ENCODE data around the gene HNF1B.

Gene HNF1B

DNA sequence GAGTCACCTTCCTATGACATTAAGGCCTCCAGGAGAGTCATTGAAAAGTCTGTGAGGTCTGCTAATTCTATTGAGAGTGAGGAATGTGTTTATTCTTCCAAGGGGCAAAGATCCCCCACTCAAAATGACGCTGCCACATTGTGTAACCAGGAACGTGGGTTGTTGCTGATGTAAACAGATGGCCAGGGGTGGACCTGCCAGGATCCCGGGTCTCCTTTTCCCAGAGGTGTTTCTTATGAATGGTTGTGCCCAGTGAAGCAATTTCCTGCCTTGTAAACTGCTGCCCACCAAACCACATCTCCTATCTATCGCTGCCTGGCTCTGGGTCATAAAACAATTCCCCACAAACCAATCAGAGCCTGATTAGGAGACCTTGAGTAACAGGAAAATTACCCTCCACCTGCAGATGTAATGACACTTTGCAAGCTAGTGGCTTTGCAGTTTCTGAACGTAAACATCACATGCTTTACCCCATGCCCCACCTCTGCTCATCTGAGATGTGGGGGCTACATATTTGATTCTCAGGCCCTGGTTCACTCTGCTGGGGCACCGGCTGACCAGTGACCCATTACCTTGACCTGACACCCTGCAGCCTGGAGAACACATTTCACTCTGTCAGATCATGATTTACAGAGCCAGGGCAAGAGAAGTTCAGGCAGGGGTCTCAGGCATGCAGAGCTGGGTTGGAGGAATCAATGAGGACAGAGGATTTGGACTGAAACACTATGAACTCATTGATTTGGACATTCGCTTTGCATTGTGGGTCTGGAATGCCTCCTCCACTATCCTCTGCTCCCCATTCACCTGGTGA is 68.5 kb downstream of the HNF1B start:
- TF ChIP-seq, protein P1, sequence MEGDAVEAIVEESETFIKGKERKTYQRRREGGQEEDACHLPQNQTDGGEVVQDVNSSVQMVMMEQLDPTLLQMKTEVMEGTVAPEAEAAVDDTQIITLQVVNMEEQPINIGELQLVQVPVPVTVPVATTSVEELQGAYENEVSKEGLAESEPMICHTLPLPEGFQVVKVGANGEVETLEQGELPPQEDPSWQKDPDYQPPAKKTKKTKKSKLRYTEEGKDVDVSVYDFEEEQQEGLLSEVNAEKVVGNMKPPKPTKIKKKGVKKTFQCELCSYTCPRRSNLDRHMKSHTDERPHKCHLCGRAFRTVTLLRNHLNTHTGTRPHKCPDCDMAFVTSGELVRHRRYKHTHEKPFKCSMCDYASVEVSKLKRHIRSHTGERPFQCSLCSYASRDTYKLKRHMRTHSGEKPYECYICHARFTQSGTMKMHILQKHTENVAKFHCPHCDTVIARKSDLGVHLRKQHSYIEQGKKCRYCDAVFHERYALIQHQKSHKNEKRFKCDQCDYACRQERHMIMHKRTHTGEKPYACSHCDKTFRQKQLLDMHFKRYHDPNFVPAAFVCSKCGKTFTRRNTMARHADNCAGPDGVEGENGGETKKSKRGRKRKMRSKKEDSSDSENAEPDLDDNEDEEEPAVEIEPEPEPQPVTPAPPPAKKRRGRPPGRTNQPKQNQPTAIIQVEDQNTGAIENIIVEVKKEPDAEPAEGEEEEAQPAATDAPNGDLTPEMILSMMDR (IDR thresholded peaks at IDR 0.05; ENCODE audit: control extremely low read depth, extremely low read depth, low read depth, missing control alignments): no peak
- ChIA-PET POLR2A (no interaction called here), CTCF (no interaction called here)
- DNase-seq (ENCODE audit: extremely low spot score): no peak

DNA sequence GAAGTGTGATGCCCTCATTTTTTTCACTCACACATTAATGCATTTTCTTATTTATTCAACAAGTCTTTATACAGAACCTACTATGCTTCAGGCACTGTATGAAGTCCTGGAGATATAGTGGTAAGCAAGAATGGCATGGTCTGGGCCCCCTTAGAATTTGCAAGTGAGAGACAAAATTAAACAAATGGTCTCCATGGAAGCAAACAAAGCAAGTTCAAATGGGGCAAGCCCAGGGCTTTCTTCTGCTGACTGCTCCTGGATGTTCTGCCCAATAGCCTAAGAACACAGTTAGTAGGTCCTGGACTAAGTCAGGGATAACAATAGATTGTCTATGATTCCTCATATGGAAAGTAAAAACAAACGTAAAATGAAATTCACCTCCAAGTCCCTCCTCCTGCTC is 70.3 kb downstream of the HNF1B start:
- TF ChIP-seq, protein P1 (IDR thresholded peaks at IDR 0.05; ENCODE audit: control extremely low read depth, extremely low read depth, low read depth, missing control alignments): no peak
- CTCF ChIA-PET: no interaction called here
- POLR2A ChIA-PET: no interaction called here
- no peak for DNase-seq (ENCODE audit: extremely low spot score)

DNA sequence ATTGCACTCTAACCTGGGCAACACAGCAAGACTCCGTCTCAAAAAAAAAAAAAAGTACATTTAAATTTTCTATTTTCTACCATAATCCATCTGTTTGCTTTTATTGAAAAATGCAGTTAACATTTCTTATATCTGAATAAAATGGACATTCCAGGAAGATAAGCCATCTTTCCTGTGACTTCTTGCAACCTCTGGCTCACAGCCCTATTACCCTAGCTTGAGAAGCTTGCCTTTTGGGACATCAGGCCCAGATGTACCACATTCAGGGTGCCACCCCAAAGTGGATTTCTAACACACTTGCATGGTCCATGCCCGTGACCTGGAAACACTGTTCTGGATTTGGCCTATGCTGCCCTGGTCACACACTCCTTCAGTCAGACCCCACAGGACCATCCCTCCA is 71.5 kb downstream of the HNF1B start:
- CTCF ChIA-PET: no interaction called here
- TF ChIP-seq, protein P1 (IDR thresholded peaks at IDR 0.05; ENCODE audit: control extremely low read depth, extremely low read depth, low read depth, missing control alignments): no peak
- POLR2A ChIA-PET: no interaction called here
- DNase-seq (ENCODE audit: extremely low spot score): no peak

DNA sequence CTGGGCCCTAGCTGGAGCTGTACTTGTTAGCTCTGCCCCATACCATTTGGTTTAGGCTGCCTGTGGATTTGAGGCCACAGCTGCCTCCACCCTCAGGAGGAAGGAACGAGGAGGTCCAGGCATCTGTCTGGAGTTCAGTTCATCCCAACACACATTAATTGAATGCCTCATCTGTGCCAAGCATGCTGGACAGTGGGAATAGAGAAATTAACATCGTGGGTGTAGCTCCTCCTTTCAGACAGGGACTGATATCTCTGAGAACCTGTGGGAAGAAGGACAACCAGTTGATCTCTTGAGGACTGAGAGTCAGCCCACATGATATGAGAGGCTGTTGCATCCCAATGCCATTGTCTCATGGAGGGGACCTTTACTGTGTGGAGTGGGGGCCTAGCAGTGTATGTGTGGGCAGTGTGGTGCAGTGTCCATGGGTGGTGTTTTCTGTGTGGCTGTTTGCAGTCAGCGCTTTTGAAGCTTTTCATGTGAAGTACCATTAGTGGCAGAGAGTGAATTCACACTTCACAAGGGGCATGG is 72.2 kb downstream of the HNF1B start:
- TF ChIP-seq, protein P1 (IDR thresholded peaks at IDR 0.05; ENCODE audit: control extremely low read depth, extremely low read depth, low read depth, missing control alignments): no peak

DNA sequence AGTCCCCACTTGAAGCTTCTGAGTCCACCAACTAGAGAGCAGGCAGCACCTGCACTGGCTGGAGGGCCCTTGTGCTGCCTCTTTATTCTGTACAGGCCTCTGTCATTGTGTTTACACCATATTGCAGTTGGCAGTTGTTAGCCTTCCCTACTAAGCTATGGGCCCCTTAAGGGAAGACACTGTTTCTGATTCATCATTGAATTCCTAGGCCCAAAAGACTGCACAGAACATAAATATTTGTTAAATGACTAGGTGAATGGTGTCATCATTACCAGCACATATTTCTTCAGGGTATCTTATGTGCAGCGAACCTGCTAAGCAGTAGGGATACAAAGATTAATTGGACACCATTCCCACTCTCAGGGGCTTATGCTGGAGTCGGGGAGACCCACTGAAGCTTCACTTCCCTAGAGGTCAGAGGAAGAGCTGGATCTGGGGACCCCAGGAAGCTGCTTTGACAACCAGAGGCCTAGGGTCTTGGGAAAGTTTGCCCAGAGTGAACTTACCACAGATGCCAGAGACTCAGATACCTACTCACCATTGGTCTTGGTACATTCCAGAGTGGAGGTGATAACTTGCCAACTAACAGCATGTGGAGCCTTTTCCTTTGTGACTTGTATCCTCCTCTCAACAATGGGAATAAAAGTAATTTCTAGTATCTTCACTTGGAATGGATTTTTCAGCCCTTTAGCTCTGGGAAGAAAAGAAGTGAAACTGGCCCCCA is 72.9 kb downstream of the HNF1B start:
- CTCF ChIA-PET: interaction anchor here (0.8 to 1.3 kb wide), 4 partner anchors 8 to 13 kb away, joined by 3 to 5 read pairs (median 3); no protein-coding TSS in a partner anchor
- no peak for DNase-seq (ENCODE audit: extremely low spot score)
- TF ChIP-seq, protein P1 (IDR thresholded peaks at IDR 0.05; ENCODE audit: control extremely low read depth, extremely low read depth, low read depth, missing control alignments): no peak
- POLR2A ChIA-PET: interaction anchor here (0.6 kb wide), 1 partner anchor 265 kb away, joined by 8 read pairs; no protein-coding TSS in a partner anchor

More for the DNA sequence above, 72.2 kb downstream of the HNF1B start:
- POLR2A ChIA-PET: no interaction called here
- CTCF ChIA-PET: interaction anchor here (0.8 to 1.3 kb wide), 3 partner anchors 9 to 10 kb away, joined by 3 to 5 read pairs (median 3); no protein-coding TSS in a partner anchor
- DNase-seq (ENCODE audit: extremely low spot score): no peak

DNA sequence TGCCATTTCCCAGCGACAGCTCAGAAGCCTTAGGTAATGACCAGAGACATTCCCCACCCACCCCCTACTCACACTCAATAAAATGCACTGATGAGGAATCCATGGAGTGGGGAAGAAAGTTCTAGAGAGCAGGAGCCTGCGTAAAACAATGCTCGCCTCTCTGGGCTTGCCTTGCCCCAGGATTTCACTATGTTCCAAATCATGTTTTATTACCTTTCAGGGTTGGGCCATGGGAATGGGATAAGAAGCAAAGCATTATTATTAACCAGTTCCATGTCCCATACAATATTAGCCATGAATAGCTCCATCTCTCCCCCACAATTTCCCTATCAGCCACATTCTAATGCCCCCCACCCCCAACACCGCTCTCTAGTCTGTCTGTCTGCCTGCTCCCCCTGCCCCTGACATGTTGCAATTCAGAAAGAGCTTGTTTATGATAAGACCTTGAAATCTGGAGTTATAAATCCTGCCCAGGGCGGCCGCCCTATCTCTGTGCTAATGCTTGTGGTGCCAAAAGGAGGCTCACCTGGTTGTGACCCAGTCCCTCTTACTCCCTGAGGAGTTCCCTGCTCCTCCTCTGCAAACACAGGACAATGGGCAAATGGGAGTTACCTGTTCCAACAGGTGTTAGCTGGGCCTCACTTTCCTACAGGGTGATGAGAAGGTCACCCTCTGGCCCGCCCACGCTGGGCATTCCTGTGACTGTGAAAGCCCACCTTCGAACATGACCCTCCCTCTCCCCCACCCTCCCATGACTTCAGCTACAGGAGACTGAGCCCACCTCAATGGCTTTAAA is 73.6 kb downstream of the HNF1B start:
- TF ChIP-seq, protein P1 (IDR thresholded peaks at IDR 0.05; ENCODE audit: control extremely low read depth, extremely low read depth, low read depth, missing control alignments): no peak
- POLR2A ChIA-PET: interaction anchor here (0.6 kb wide), 1 partner anchor 264 kb away, joined by 8 read pairs; no protein-coding TSS in a partner anchor
- CTCF ChIA-PET: interaction anchor here (0.8 to 1.3 kb wide), 2 partner anchors 10 to 14 kb away, joined by 3 to 5 read pairs; no protein-coding TSS in a partner anchor

More for the DNA sequence above, 73.6 kb downstream of the HNF1B start:
- no peak for DNase-seq (ENCODE audit: extremely low spot score)

Measured in GM10248 (cell line).